NB4 (cell line): ENCODE measurements around the gene ABHD17A.

Source experiments
- DNase-seq: peaks from one replicate; pipeline ENCODE4 v3.0.0; 2010; ENCODE audit warnings: low read depth
- H3K4me3 ChIP-seq: one replicate; pipeline ENCODE4 v1.5.1; 2011; ENCODE audit warnings: mild to moderate bottlenecking, low read depth, low read length, moderate library complexity
- CTCF ChIP-seq: IDR thresholded peaks from one replicate; pipeline ENCODE4 v1.5.1; 2012; ENCODE audit warnings: low read depth, low read length
- MAX ChIP-seq: IDR thresholded peaks from 2 replicates; pipeline ENCODE4 v1.6.1; 2011; ENCODE audit warnings: low read depth, low read length
- MYC ChIP-seq: IDR thresholded peaks from 2 replicates; pipeline ENCODE4 v1.6.1; 2011; ENCODE audit warnings: low read depth, low read length
- POLR2A ChIP-seq: IDR thresholded peaks from 2 replicates; pipeline ENCODE4 v1.6.1; 2011; ENCODE audit warnings: mild to moderate bottlenecking; ENCODE audit not compliant: insufficient read length; ENCODE audit errors: extremely low read depth

Gene ABHD17A

GRCh38 chr19:1907563-1908363 lies 22.5 kb upstream of the ABHD17A start:
- TF ChIP-seq CTCF = no peak
- TF ChIP-seq MYC = no peak
- no peak for TF ChIP-seq POLR2A
- TF ChIP-seq MAX = no peak
- H3K4me3 ChIP-seq = no peak overlapping the region
- no peak for DNase-seq

GRCh38 chr19:1906985-1907562 lies 21.8 kb upstream of the ABHD17A start:
- H3K4me3 ChIP-seq = no peak overlapping the region
- no peak for DNase-seq
- TF ChIP-seq MAX = no peak
- TF ChIP-seq POLR2A = no peak
- no peak for TF ChIP-seq CTCF
- no peak for TF ChIP-seq MYC

GRCh38 chr19:1905863-1906375 lies 20.6 kb upstream of the ABHD17A start:
- no peak for DNase-seq

GRCh38 chr19:1905110-1905862 lies 20.0 kb upstream of the ABHD17A start, which contains the start of the genes ADAT3 and SCAMP4:
Gene ADAT3 (plus strand): TSS chr19:1905399. CDS start chr19:1912048, 6,649 bp downstream.
Gene SCAMP4 (plus strand): TSS chr19:1905399. CDS start chr19:1915020, 9,621 bp downstream.
- TF ChIP-seq CTCF (no peak), POLR2A (peak; percentile 41), MYC (peak; percentile 44; the same call in 1 of the 2 replicates), MAX (0 out of 2 replicates have a peak, but pooled peaks have one; percentile 28)
- H3K4me3 ChIP-seq = peak within 1 kb of the TSS; percentile 72

More at GRCh38 chr19:1905863-1906375, 20.6 kb upstream of the ABHD17A start:
- TF ChIP-seq MAX (no peak), CTCF (no peak), MYC (no peak), POLR2A (no peak)
- H3K4me3 ChIP-seq = peak overlapping the region; percentile 72

GRCh38 chr19:1904860-1905109 lies 19.5 kb upstream of the ABHD17A start:
- TF ChIP-seq MAX (no peak), CTCF (no peak), MYC (no peak), POLR2A (no peak)
- peak overlapping the region; percentile 34 for H3K4me3 ChIP-seq
- DNase-seq = no peak

More at GRCh38 chr19:1905110-1905862, 20.0 kb upstream of the ABHD17A start, which contains the start of the genes ADAT3 and SCAMP4:
- DNase-seq = peak; percentile 97
